HG03432 (cell line): ENCODE results near the gene CNNM3.
"Not testable (repeated sequence)": the region's sequence is repeated elsewhere in the genome, so short reads cannot be mapped to it uniquely, and the experiment has no call there.

ENCODE experiments used
- ATAC-seq: cut with Tn5 transposase; IDR thresholded peaks from one replicate; pipeline ENCODE4 v1.9.1; 2021; ENCODE audit warnings: mild to moderate bottlenecking, moderate library complexity; ENCODE audit not compliant: unreplicated experiment

CNNM3 gene

DNA sequence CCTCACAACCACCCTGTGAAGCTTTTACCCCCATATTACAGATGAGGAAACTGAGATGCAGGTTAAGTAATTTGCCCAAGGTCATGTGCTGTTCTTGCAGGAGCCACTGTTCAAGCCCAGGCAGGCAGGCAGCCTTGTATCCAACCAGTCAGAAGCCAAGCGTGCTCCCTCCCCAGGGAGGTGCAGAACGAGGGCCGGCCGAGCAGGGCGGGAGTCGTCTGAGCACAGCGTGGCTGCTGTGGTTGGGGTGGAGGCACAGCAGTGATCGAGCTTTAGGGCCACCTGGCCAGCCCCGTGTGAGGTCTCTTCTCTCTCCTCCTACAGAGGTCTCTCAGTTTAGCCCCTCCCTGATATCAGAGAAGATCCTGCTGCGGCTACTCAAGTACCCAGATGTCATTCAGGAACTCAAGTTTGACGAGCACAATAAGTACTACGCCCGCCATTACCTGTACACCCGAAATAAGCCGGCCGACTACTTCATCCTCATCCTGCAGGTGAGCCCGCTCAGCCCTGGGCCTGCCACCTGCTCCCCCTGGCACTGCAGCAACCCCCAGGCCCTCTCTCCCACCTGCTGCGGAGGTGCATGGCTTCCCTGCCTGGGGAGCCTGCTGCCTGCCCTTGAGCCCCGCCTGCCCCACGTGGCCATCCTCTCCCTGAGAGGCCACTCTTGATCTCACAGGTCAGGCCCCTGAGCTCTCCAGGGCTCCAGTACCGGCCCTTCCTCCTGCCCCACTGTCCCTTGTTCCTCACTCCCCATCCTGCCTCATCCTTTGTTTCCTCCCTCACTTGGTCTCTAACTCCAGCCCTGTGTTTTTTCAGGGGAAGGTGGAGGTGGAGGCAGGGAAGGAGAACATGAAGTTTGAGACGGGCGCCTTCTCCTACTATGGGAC, 17.1 kb upstream of the CNNM3 start:
- ATAC-seq = no peak

- ATAC-seq = no peak
Measured at GRCh38 chr2:96799623-96799935, 16.5 kb upstream of the CNNM3 start.

GRCh38 chr2:96800061-96801004, 15.7 kb upstream of the CNNM3 start:
- ATAC-seq = peak; percentile 32

GRCh38 chr2:96801005-96801785, 14.9 kb upstream of the CNNM3 start:
- peak; percentile 80 for ATAC-seq

DNA sequence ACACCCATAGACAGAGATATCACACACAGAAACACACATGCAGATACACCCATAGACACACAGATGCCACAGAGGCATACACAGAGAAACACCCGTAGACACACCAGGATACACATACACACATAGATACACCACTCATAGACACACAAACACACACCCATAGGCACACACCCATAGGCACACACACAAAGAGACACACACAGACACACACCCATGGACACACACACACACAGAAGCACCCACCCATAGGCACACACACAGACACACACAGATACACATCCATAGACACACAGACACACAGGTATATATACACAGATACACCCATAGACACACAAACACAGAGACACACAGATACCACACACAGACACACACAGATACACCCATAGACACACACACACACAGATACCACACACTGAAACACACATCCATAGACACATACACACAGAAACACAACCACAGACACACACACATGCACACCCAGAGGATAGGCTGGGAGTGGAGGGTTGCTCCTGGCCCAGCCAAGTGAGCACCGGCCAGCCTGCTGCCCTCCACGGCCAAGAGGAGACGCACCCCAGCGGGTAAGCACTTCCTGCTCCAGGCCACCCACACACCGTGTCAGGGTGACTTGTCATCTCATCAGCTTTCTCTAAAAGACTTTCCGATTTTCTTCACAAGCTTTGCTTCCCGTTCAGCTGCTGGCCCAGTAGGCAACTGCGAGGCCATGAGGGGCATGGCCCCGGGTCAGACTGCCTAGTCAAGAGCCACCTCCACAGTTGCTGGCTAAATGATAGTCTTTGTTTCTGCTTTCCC, 14.1 kb upstream of the CNNM3 start:
- peak; percentile 39 for ATAC-seq

DNA sequence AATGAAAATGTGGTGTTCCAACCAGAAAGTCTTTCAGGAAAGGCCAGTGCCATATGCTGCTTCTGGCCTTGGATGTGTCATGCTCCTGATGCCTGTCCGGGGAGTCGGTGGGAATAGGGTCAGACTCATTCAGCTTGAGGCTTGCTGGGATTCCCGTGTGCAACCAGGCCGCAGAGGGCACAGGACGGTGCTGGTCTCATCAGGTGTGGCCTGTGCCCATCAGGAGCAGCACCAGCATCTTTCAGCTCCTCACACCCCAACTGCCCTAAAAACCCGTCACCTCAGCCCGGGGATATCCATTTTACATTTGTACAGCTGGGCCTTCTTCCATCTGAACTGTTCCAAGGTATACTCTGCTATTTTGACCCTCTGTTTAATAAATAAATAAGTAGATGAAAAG, 13.3 kb upstream of the CNNM3 start:
- ATAC-seq = no peak

DNA sequence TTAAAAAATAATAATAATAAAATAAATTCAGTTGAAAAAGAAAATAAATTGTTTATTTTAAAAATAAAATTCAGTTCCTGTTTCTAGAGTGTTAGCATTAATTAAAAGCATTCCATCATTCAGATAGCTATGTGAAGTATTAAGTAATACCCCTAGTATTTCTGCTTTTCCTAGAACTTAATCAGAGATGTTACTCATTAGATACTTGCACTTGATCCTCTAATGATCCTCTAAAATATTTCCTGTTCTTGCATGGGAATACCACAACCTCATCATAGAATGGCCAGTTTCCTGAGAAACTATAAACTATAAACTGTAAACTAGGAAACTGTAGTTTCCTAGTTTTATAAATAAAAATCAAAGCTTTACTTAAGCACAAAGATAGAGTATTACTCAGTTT, 11.1 kb upstream of the CNNM3 start:
- no peak for ATAC-seq

GRCh38 chr2:96805946-96806345, 10.1 kb upstream of the CNNM3 start:
- ATAC-seq = not testable (repeated sequence)

DNA sequence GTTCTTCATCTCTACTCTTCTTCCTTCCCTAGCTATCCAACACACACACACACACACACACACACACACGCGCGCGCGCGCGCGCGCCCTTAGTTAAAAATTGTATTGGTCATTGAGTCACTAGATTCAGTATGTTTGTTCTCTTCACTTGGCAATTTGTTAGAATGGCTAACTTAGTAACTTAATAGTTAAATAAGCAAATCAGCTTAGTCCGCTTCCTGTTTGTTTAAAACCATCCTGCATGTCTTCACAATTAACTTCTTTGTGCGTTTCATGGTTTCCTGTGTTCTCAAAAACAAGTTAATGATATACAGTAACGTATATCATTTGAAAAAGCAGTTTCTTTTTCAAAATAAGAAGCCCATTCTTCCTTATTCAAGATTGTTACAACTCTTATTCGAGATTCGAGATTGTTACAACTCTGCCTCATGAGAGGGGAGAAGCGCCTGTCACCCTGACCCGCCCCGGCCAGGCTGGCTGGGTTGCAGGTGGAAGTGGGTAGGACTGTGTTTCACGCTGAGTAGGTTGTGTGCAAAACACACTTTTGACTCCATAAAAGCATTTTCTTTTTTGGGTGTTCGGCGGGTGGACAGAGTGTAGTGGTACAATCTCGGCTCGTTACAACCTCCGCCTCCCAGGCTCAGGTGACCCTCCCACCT, 9.5 kb upstream of the CNNM3 start:
- no peak for ATAC-seq

- no peak for ATAC-seq
Measured at GRCh38 chr2:96807127-96807471, 9.0 kb upstream of the CNNM3 start.

DNA sequence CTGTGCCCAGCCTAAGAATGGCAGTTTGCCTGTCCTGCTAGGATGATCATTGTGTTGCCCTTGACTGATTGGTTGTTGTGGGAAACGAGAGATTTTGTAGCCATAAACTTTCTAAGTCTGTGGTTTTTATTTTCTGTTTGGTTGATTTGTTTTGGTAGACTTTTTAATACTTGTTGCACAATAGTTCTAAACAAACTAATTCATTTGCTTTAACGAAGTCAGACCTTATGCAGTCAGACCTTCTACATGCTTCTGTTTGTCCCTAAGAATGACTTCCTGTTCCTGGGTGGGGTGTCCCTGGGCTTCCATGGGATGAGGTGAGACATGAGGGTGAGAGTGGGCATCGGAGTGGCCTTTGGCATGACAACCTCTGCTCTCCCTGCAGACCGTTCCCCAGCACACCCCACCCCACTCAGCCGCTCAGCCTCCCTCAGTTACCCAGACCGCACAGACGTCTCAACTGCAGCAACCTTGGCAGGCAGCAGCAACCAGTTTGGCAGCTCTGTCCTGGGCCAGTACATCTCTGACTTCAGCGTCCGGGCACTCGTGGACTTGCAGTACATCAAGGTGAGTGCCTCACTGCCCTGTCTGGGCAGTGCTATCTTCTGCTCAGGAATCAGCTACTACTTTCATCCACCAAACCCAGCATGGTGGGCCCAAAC, 7.8 kb upstream of the CNNM3 start:
- ATAC-seq = no peak

DNA sequence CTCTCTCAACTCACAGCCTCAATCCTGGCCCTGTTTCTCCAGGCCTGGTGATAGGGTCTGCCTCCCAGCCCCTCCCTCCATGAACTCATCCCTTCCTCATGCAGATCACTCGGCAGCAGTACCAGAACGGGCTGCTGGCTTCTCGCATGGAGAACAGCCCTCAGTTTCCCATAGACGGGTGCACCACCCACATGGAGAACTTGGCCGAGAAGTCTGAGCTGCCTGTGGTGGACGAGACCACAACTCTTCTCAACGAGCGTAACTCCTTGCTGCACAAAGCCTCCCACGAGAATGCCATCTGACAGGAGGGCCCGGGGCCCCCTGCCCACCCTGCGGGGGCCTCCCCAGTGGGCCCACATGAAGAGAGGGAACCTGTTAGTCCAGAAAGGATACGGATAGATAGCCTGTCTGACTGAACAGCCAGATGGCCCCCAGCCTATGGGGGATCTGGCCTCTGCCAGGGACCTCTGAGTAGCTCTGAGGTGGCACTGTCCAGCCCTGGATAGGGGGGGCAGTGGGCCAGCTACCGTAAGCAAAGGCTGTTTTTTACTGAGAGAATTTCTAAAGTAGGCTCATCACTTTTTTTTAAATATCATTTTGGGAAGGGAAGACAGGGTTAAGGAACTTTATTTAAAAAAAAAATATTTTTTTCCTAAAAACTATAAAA, 6.7 kb upstream of the CNNM3 start:
- ATAC-seq = no peak

GRCh38 chr2:96809951-96810782, 5.9 kb upstream of the CNNM3 start:
- no peak for ATAC-seq

DNA sequence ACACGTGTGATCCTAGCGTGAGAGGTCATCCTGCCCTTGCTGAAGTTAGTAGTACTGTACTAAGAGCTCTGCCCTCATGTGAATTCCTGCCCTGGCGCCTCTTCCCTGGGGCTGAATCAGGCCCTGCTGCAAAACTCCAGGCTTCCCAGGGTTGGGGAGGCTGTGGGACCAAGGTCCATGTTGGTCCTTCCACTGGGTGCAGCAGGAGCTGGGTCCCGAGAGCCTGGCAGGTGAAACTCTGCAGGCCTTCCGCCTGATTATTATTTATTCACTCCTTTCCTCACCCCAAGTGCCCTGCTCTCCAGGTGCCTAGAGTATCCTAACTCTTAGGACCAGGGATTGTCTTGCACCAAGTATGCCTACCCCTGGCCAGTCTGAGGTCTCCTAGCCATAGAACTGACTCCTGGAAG, 5.3 kb upstream of the CNNM3 start:
- ATAC-seq = no peak

GRCh38 chr2:96811917-96812316, 4.2 kb upstream of the CNNM3 start:
- no peak for ATAC-seq

DNA sequence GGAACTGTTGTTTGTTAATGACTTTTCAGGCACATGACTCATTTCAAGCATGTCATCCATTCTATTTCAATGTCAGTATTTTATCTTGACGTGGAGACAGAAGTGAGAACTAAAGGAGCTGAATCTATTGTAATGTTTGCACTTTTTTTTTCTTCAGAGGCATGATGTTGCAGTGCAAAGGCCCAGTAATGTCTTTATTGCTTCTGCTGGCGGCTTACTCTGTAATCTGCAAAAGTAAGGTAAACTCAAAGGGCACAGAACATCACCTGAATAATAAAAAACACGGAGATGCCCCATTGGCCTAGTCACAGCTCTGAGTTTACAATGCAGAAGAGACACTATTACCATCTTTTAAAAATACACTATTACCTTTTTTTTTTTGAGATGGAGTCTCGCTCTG, 2.4 kb upstream of the CNNM3 start:
- ATAC-seq = no peak

- ATAC-seq = peak; percentile 9
Measured at GRCh38 chr2:96815326-96816126, 542 bp upstream of the CNNM3 start.
